ENCODE results near the gene ANKFN1.

ANKFN1 gene

GRCh38 chr17:56448371-56448770 lies 295.1 kb downstream of the ANKFN1 start:
- DNase-seq, result no peak

GRCh38 chr17:56449176-56449575 lies 295.9 kb downstream of the ANKFN1 start:
- DNase-seq, result no peak

- DNase-seq, result no peak
Observed at GRCh38 chr17:56451629-56452028, 298.4 kb downstream of the ANKFN1 start.

- DNase-seq, result no peak
Observed at GRCh38 chr17:56452461-56452860, 299.2 kb downstream of the ANKFN1 start.

- DNase-seq, result no peak
Observed at GRCh38 chr17:56457501-56457900, 304.2 kb downstream of the ANKFN1 start.

GRCh38 chr17:56465886-56466285 lies 312.6 kb downstream of the ANKFN1 start:
- DNase-seq, result no peak

- DNase-seq, result no peak
Observed at GRCh38 chr17:56468840-56469239, 315.6 kb downstream of the ANKFN1 start.

GRCh38 chr17:56471696-56472095 lies 318.4 kb downstream of the ANKFN1 start:
- DNase-seq, result no peak

- DNase-seq, result no peak
Observed at GRCh38 chr17:56475116-56475515, 321.8 kb downstream of the ANKFN1 start.

- no peak for DNase-seq
Observed at GRCh38 chr17:56478836-56479447, 325.7 kb downstream of the ANKFN1 start.

- DNase-seq, result no peak
Observed at GRCh38 chr17:56480501-56480900, 327.2 kb downstream of the ANKFN1 start.

GRCh38 chr17:56481659-56482058 lies 328.4 kb downstream of the ANKFN1 start:
- DNase-seq, result no peak

GRCh38 chr17:56482229-56482628 lies 329.0 kb downstream of the ANKFN1 start:
- DNase-seq, result no peak

GRCh38 chr17:56486732-56487131 lies 333.5 kb downstream of the ANKFN1 start:
- no peak for DNase-seq

GRCh38 chr17:56488800-56489199 lies 335.5 kb downstream of the ANKFN1 start:
- no peak for DNase-seq

- DNase-seq, result no peak
Observed at GRCh38 chr17:56489980-56490379, 336.7 kb downstream of the ANKFN1 start.

GRCh38 chr17:56495556-56495955 lies 342.3 kb downstream of the ANKFN1 start:
- DNase-seq, result no peak

- DNase-seq, result no peak
Observed at GRCh38 chr17:56497132-56497531, 343.9 kb downstream of the ANKFN1 start.

GRCh38 chr17:56499799-56500388 lies 346.6 kb downstream of the ANKFN1 start:
- DNase-seq, result peak; percentile 21

GRCh38 chr17:56502120-56502654 lies 348.9 kb downstream of the ANKFN1 start:
- DNase-seq, result no peak

- no peak for DNase-seq
Observed at GRCh38 chr17:56505154-56505756, 352.0 kb downstream of the ANKFN1 start.

GRCh38 chr17:56506349-56506748 lies 353.1 kb downstream of the ANKFN1 start:
- no peak for DNase-seq

GRCh38 chr17:56510554-56511342 lies 357.5 kb downstream of the ANKFN1 start:
- DNase-seq, result no peak

GRCh38 chr17:56514264-56514663 lies 361.0 kb downstream of the ANKFN1 start:
- DNase-seq, result no peak
